HG02840 (cell line): ENCODE measurements around the gene TFRC.
"Not testable (repeated sequence)": the region's sequence is repeated elsewhere in the genome, so short reads cannot be mapped to it uniquely, and the experiment has no call there.

Source experiments
- ATAC-seq: cut with Tn5 transposase; IDR thresholded peaks from one replicate; pipeline ENCODE4 v1.9.1; 2021; ENCODE audit warnings: mild to moderate bottlenecking, moderate library complexity, moderate number of reproducible peaks; ENCODE audit not compliant: unreplicated experiment, low FRiP score

Gene TFRC

DNA sequence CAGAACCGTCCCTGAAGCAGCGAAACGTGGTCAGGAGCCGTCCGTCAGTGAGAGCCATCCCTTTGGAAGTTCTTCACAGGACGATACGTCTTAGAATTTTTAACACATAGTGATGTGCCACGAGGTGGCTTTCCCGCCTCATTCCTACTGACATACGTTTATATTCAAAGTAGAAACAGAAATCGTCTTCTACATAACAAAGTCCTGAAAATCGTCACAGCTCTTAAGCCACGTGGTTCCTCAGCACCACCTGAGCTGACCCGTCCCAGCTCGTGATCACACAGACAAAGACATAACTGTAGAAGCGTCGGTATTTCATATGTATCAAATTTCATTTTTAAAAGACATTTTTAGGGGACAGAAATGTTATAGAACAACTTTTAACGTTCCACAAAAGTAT, 73.5 kb downstream of the TFRC start:
- ATAC-seq = no peak

DNA sequence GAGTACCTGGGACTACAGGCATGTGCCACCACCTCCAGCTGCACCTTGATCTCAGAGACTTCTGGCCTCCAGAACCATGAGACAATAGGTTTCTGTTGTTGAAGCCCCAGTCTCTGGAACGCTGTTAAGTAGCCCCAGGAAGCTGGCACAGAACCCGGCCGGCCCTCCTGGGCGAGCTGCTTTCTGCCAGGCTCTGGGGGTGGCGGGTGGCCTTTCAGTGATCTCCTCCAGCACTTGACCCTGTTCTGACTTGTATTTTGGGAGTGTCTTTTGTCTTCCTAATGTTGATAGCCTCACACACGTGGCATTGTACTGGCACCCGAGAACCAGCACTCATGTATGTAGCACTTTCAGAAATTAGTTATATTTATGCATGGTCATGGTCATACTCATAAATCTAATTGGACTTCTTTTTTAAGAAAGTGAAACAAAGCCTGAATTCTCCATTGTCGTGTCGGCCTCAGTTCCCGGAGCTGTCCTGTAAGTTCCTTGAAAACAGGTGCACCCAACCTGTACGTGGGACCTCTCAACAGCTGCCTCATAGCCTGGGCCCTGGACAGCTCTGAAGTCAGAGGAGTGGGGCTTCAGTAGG, 74.0 kb downstream of the TFRC start:
- no peak for ATAC-seq

DNA sequence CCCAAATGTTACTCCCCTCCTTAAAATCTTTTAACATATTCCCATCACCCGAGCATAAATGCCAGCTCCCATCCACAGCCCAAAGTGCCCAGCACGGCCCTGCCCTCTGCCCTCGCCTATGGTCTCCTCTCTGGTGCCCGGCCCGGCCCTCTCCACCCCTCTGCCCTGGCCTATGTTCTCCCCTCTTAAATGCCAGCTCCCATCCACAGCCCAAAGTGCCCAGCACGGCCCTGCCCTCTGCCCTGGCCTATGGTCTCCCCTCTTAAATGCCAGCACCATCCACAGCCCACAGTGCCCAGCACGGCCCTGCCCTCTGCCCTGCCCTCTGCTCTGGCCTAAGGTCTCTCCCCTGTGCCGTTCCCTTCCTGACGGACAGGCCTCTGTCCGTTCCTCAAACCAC, 76.6 kb downstream of the TFRC start:
- ATAC-seq = not testable (repeated sequence)

DNA sequence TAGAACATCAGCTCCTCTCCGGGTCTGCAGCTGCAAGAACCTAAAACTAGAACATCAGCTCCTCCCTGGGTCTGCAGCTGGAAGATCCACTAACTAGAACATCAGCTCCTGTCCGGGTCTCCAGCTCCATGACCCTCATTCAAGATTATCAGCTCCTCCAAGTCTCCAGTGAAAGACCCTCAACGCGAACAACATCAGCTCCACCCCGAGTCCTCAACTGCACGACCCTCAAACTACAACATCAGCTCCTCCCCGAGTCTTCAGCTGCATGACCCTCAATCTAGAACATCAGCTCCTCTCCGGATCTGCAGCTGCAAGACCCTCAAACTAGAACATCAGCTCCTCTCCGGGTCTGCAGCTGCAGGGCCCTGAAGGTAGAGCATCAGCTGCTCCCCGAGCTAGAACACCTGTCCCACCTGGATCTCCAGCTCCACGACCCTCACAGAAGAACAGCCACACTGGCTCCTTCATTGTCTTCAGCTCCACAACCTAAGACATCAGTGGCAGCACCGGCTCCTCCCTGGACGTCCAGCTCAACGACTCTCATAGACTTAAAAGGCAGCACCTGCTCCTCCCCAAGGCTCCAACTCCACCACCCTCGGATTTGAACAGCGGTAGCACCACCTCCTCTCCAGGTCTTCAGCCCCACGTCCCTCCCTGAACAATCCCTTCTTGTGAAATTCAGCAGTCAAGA, 77.4 kb downstream of the TFRC start:
- not testable (repeated sequence) for ATAC-seq

DNA sequence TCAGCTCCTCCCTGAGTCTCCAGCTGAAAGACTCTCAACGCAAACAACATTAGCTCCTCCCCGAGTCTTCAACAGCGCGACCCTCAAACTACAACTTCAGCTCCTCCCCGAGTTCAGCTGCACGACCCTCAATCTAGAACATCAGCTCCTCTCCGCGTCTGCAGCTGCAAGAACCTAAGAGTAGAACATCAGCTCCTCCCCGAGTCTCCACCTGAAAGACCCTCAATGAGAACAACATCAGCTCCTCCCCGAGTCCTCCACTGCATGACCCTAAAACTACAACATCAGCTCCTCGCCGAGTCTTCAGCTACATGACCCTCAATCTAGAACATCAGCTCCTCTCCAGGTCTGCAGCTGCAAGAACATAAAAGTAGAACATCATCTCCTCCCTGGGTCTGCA, 78.3 kb downstream of the TFRC start:
- ATAC-seq = no peak

DNA sequence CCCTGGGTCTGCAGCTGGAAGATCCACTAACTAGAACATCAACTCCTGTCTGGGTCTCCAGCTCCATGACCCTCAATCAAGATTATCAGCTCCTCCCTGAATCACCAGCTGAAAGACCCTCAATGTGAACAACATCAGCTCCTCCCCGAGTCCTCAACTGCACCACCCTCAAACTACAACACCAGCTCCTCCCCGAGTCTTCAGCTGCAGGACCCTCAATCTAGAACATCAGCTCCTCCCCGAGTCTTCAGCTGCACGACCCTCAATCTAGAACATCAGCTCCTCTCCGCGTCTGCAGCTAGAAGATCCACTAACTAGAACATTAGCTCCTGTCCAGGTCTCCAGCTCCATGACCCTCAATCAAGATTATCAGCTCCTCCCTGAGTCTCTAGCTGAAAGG, 79.2 kb downstream of the TFRC start:
- ATAC-seq = not testable (repeated sequence)

DNA sequence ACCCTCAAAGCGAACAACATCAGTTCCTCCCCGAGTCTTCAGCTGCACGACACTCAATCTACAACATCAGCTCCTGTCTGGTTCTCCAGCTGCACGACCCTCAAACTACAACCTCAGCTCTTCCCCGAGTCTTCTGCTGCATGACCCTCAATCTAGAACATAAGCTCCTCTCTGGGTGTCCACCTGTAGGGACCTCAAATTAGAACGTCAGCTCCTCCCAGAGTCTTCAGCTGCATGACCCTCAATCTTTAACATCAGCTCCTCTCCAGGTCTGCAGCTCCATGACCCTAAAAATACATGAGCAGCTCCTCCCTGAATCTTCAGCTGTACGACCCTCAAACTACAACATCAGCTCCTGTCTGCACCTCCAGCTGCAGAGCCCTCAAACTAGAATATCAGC, 80.7 kb downstream of the TFRC start:
- ATAC-seq = not testable (repeated sequence)

DNA sequence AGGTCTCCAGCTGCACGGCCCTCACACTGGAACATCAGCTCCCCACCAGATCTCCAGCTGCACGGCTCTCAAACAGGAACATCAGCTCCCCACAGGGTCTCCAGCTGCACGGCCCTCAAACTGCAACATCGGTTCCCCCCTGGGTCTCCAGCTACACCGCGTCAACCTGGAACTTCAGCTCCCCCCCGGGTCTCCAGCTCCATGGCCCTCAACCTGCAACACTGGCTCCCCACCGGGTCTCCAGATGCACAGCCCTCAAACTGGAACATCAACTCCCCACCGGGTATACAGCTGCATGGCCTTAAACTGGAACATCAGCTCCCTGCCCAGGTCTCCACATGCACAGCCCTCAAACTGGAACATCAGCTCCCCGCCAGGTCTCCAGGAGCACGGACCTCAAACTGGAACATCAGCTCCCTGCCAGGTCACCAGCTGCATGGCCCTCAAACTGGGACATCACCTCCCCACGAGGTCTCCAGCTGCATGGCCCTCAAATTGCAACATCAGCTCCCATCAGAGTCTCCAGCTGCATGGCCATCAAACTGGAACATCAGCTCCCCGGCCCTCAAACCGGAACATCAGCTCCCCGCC, 81.4 kb downstream of the TFRC start:
- not testable (repeated sequence) for ATAC-seq

DNA sequence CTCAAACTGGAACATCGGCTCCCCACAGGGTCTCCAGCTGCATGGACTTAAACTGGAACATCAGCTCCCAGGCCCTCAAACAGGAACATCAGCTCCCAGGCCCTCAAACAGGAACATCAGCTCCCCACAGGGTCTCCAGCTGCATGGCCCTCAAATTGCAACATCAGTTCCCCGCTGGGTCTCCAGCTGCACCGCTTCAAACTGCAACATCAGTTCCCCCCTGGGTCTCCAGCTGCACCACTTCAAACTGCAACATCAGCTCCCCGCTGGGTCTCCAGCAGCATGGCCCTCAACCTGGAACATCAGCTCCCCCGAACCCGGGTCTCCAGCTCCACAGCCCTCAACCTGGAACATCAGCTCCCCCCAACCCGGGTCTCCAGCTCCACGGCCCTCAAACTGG, 82.0 kb downstream of the TFRC start:
- no peak for ATAC-seq
